GM23338 (cell line): ENCODE data around the gene MITF.

Experiments
- EZH2 ChIP-seq: fragments of 200-600 bp; sonication (generic); IDR thresholded peaks from one replicate; pipeline ENCODE4 v1.8.0; 2017; ENCODE audit warnings: antibody characterized with exemption, mild to moderate bottlenecking, low read depth; ENCODE audit not compliant: unreplicated experiment
- EZH2phosphoT487 ChIP-seq: fragments of 200-600 bp; sonication (generic); IDR thresholded peaks from one replicate; pipeline ENCODE4 v1.8.1; 2018; ENCODE audit warnings: antibody characterized with exemption; ENCODE audit not compliant: unreplicated experiment
- JUNB ChIP-seq: IDR thresholded peaks from one replicate; pipeline ENCODE4 v1.6.1; 2016; ENCODE audit warnings: antibody characterized with exemption; ENCODE audit not compliant: unreplicated experiment
- POLR2AphosphoS5 ChIP-seq: IDR thresholded peaks from 2 replicates; pipeline ENCODE4 v1.6.1; 2016; ENCODE audit warnings: antibody characterized with exemption, low read depth
- ZNF114 ChIP-seq: fragments of 250-450 bp; sonication (Bioruptor Pico); IDR thresholded peaks from 2 replicates; pipeline ENCODE4 v1.5.0; 2020; ENCODE audit warnings: mild to moderate bottlenecking, moderate library complexity
- ZNF331 ChIP-seq: fragments of 250-450 bp; sonication (Bioruptor Pico); IDR thresholded peaks from 2 replicates; pipeline ENCODE4 v1.5.0; 2020; ENCODE audit warnings: low read depth, mild to moderate bottlenecking, moderate library complexity
- TF ChIP-seq, protein P1 (sequence below), 2 experiments: fragments of 200-600 bp in 1 of 2; sonication (generic) in 1 of 2; conservative IDR thresholded peaks; 2 replicates each; pipeline versions ENCODE4 v1.5.1 to v1.6.1; 2016 to 2017; ENCODE audit warnings: antibody characterized with exemption in 2 of 2, low read depth in 2 of 2, mild to moderate bottlenecking in 2 of 2, moderate library complexity in 1 of 2

DNA sequence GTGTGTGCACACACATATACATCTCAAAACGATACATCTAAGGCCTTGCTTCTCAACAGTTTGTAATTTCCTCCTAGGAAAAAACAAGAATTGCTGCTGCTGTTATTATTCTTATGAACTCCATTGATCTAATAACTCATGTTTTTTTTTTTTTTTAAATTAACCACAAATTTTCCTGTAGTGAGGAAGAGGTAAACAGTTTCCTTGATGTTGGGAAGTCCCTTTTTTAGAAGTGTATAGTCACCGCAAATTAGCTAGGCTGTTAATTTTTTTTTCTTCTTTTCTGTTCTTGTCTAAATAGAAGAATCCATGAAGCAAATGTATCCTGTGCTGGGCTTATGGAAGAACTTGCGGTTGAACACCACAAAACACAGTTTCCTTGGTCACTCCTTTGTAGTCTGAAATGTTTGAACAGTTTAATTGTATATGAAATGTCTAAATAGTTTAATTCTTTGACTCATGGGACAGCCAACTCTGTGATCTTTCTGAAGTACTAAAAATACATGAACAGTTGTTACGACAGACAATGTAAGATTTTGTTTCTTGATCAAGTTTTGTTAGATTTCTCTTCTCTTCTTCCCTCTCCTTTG lies 64.5 kb downstream of the MITF start:
- TF ChIP-seq, protein P1, sequence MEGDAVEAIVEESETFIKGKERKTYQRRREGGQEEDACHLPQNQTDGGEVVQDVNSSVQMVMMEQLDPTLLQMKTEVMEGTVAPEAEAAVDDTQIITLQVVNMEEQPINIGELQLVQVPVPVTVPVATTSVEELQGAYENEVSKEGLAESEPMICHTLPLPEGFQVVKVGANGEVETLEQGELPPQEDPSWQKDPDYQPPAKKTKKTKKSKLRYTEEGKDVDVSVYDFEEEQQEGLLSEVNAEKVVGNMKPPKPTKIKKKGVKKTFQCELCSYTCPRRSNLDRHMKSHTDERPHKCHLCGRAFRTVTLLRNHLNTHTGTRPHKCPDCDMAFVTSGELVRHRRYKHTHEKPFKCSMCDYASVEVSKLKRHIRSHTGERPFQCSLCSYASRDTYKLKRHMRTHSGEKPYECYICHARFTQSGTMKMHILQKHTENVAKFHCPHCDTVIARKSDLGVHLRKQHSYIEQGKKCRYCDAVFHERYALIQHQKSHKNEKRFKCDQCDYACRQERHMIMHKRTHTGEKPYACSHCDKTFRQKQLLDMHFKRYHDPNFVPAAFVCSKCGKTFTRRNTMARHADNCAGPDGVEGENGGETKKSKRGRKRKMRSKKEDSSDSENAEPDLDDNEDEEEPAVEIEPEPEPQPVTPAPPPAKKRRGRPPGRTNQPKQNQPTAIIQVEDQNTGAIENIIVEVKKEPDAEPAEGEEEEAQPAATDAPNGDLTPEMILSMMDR (conservative IDR thresholded peaks at IDR 0.05; ENCODE audit: low read depth in 2 of 2), result no peak
- TF ChIP-seq EZH2phosphoT487 (no peak), POLR2AphosphoS5 (no peak), EZH2 (no peak), ZNF331 (CRISPR knock-in tag) (no peak), JUNB (no peak), ZNF114 (CRISPR knock-in tag) (no peak)
